HG03460 (cell line): ENCODE results near the gene ITIH4.

Experiments
- ATAC-seq: cut with Tn5 transposase; IDR thresholded peaks from one replicate; pipeline ENCODE4 v1.9.1; 2021; ENCODE audit not compliant: unreplicated experiment

The ITIH4 gene

DNA sequence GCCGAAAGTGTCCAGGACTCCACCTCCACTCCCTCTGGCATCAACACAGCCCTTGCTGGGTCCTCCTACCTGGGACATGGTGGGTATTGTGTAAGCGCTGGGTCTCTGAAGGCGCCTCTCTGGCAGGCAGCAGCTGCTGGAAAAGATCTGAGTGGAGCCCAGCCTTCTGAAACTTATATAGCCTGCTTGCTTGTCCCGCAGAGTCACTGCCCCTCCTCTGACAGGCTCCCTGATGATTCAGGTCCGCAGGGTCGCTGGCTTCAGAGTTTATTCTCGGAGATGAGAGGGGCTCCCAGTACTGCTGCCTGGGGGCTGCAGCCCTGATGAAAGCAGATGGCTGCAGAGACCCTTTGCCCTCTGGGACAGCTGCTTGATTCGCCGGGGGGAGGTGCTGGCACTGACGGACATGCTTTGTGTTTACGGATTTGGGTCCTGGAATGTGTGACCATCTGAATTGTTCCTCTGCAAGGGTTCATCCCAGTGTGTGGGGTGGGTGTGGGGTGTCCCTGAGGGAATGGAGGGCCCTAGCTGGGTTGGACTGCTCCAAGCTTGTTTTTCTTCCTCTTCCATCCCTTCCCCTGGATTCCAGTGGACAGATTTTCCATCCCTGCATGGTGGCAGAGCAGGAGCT is 4.5 kb upstream of the ITIH4 start, which contains the start of gene MUSTN1:
Gene MUSTN1, minus strand, starts transcription at position 149 of the 631 bp plus-strand sequence. Its CDS starts 71 bp downstream, at position 78.
- ATAC-seq = no peak

DNA sequence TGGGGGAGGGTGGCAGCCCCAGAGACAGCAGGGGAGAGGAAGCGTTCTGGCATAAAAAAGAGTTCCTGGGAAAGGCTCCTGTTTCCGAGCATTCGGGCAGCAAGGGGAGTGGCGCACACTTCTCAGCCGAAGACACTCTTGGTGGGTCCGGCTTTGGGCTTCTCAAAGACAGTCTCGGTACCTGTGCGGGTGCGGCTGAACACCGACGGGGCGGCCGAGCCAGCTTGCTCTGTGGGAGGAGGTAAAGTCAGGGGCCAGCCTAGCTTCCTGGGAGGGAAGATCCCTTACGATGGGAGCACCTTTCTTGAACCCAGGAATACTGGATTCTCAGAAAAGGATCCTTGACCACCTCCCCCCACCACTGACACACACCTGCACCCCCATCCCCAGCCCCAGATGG is 2.7 kb upstream of the ITIH4 start:
- ATAC-seq = no peak

DNA sequence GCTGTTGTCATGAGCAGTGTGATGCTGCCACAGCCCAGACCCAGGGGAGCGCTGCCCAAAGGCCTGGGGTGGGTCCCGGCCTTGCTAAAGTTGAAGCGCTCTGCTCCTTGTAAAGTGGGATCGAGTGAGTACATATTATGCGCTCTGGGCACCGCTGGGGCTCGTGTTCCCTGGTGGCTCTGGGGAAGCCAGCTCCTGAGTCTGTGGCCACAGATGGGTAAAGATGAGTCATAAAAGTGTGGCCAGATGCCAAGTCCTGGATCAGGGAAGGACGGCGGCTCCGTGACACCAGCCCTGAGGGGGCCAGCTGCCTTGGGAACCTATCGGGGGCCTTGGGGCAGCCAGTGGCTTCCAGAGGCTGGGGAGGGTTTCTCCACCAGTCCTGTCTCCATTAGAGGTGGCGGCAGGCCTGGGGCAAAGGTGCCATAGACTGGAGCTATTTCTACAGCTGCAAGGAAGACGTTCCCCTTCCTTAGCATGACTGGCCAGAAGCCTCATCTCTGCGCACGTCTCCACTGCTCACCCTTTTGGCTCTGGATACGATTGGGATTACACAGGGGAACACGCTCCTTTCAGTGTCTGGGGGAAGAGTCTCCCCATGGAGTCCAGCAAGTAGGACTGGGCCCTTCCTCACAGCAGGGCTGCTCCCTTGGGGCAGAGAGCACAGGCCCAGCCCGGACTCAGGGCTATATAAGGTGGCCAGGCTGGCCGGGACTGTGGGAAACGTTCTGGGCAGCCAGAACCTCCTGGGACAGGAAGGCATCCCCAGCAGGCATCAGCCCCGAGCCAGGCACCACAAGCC is 1.2 kb upstream of the ITIH4 start:
- no peak for ATAC-seq

DNA sequence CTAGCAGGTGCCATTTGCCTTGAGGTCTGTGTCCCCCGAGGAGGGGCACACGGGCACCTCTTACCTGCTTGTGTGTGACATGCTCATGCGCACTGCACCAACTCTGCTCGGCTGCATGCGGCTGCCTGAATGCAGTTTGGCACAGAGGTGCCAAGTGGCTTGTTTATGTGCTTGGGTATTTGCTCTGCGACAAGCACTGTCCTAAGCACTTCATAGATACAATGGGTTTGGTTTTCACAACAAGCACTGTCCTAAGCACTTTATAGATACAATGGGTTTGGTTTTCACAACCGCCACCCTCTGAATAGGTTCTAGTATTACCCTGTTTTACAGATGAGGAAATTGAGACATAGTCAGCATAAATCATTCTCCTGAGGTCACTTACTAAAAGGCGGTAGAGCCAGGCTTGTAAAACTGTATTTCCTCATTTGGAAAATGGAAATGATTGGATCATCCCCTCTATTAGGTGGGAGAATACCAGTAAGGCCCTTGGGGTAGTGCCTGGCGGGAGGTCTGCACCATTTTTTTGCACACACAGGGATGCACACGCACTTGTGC is 487 bp downstream of the ITIH4 start:
- no peak for ATAC-seq

DNA sequence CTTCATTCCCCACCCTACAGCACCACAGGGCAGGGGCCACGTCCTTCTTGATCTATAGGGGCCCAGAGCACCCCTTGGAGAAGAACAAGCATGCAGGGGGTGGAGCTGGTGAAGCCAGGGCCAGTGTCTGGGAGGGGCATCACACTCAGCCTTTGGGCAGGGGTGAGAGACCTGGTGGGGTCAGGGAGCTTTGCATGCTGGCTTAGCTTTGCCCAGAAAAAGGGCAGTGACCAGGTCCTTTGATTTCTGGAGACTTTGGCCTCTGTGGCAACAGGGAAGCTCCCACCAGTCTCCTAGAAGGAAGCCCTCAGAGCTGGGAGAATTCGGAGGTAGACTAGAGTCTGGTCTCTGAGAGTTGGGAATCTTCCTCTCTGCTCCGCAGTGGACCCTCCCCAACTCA is 990 bp downstream of the ITIH4 start:
- ATAC-seq = no peak

DNA sequence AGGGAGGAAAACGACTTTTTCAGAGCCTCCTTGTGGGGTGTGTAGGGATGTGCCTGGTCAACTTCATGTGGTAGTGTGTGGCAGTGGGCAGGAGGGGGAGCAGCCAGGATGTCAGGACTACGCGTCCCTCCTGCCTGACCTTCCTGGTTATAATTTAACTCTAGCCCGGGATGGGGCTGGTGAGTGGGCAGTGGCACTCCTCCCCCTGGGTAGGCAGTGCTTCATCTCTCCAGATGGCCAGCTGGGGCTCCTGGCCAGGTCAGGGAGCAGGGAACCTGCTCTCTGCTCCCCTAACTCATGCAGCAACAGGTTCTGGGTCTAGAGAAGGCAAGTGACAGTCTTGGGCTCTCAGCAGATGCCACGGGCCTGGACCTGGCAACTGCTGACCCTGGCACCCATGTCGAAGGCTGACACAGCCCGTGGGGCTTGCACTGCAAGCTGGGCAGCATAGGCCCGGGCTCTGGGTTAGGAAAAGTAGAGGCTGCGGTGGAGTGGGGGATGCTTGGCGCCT is 2.6 kb downstream of the ITIH4 start:
- ATAC-seq = no peak

DNA sequence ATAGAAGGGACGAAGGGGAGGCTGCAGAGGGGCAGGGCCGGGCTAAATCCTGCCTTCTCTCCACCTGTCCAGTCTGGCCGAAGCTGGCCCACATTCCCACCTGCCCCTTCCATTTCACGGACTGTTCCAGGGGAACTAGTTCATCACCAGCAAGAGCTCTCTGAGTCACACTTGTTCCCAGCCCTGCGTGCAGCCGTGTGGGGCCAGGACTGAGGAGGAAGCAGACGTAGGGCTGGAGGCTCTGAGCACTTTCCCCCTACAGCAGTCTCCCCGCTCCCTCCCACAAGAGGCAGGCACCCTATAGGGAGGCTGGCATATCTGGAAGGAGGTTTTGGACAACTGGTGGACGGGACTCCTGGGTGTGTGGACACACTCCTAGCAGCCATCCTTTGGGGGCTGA is 3.0 kb downstream of the ITIH4 start:
- no peak for ATAC-seq

DNA sequence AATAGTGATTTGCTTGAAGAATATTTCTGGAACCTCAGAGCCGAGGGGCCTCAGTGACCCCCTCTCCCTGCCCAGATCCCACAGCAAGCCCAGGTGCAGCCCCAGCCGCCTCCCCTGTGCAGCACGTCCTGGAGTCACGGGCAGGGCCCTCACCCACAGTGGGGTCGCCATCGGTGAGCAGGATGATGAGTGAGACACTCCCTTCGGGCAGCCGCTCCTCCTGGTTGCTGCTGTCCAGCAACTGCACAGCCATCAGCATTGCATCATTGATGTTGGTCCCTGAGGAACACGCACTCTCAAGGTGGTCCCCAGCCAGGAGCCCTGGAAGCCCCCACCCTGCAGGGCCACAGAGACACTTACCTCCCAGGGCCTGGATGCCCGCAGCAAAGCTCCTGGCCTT is 6.4 kb downstream of the ITIH4 start:
- no peak for ATAC-seq

DNA sequence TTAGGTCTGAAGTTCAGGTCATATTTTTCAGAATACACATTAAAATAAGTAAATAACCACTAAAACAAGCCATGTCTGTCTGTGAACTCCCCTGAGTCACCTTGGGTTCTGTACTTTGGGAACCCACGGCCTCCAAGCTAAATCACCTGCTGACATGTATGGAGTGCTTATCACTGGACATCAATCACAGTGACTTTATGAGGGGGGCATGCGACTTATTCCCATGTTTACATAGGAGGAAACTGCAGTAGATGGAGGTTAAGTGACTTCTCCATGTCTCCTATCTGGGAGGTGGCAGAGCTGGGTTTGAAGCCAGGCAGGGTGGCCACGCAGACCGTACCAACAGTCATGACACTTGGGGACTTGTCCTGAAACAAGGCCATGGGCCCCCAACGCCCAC is 8.1 kb downstream of the ITIH4 start:
- no peak for ATAC-seq

DNA sequence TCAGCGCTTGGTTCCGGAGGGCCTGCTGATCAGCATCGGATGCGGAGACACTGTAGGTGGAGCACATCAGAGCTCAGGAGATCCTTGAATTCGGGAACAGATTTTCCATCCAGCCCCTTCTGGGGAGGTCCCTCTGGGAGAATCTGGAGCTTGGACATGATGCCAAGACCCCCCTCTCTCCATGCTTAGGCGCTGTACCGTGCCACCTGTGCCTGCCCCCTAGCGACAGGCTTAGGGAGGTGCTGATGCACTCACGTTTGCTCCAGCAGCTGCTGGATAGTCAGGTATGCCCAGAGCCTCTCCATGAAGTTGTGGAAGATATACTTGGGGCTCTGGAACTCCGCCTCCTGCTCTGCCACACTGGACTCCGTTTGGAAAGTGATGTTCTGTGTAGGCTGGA is 9.7 kb downstream of the ITIH4 start:
- no peak for ATAC-seq

DNA sequence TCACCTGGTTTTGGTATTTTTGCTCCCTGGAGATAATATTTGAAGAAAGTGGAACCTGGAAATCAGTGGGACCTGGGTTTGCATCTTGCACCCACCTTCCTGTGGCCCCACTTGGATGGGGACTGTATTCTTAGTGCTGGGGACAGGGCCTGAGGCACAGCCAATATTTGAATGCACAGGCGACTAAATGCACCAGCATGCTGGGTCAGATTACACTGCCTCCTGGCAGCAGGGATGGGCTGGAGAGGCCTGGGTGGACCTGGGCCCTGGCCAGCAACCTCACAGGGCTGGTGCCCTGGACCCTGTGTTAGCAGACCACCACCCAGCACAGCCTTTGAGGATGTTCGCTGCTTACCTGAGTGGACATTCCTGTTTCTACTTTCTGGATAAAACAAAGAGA is 10.5 kb downstream of the ITIH4 start:
- ATAC-seq = no peak

DNA sequence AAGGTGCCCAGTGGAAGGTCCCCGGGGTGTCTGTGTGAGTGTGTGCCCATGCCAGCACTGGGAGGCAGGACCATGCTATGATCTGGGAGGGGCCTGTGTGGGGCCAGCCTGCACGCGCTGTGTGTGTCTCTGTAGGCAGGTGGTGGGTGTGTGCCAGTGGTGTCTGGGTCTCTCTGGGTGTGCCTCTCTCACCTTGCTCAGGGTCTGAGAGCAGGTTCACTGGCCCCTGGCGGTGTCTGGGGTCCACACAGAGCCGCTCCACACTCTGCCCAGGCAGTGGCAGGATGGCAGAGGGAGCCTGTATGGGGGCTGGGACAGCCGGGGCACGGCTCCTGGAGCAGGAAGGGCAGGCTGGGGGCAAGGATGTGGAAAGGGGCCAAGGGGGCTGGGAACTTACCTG is 12.6 kb downstream of the ITIH4 start:
- ATAC-seq = no peak

DNA sequence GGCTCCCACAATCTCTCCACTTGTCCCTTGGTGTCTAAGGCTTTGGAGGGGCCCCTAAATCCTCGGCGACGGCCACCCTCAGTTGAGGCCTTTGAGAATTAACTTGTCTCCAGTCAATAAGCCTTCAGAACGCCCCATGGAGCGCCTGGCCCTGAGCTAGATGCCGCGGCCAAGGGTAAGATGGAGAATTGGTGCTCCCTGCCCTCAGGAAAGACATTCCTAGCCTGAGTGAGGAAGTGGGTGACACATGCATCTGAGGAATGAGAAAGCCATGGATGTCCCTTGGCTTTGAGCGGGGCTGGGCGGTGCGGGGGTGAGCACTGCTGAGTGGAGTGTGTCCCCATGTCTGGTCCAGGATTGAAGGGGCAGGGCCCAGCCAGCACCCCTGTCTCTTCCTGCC is 13.3 kb downstream of the ITIH4 start:
- ATAC-seq = no peak

DNA sequence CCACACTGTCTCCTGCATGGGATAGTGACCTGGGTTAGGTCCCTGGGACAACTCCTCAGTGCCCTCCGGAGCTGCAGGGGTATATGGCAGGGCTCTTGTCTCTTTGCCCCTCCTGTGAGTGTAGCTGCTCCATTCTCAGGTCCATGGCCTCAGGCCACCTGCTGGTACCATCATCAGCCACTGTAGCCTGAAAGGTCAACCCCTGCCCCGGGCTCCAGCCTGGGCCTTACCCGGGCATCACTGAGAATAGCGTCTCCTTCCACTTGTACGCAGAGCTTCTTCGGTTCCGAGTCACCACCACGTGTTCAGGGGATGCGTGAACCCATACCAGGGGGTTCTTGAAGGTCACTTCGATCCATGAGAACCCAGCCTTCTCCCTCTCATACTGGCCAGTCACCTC is 13.8 kb downstream of the ITIH4 start:
- ATAC-seq = no peak

DNA sequence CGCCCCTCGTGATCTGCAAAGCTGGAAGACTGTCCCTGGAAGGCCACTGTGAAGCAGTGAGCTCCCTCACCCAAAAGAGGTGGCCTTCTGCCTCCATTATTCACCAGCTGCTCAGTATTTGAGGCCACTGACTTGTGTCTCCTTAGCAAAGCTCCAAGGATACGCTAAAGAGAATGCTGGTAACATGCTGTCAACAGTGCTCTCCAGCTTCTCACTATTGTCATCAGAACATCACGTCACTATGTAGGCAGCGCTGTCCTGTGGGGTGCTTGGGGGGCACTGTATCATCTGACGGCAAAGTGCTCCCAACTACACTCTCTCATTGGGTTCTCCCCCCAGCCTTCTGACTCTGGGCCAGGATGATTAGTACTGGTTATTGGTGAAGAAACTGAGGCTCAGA is 14.3 kb downstream of the ITIH4 start:
- ATAC-seq = no peak

DNA sequence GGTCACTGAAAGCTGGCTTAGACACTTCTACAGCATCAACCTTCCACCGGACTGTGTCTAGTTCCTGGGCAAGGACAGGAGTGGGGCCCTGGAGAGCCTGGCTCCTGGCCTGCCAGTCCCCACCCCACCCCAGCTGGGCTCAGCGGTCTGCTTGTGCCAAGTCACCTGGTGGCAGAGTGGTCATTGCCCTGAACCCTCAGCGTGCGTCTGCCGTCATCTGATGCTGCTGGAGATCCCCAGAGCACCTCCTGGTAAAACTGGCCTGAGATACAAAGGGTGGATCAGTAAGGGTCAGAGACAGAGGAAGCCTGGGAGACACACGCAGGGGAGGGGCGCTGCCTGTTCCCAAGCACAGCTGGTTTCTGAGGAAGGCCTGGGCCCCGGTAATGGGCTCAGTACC is 16.7 kb downstream of the ITIH4 start:
- no peak for ATAC-seq

DNA sequence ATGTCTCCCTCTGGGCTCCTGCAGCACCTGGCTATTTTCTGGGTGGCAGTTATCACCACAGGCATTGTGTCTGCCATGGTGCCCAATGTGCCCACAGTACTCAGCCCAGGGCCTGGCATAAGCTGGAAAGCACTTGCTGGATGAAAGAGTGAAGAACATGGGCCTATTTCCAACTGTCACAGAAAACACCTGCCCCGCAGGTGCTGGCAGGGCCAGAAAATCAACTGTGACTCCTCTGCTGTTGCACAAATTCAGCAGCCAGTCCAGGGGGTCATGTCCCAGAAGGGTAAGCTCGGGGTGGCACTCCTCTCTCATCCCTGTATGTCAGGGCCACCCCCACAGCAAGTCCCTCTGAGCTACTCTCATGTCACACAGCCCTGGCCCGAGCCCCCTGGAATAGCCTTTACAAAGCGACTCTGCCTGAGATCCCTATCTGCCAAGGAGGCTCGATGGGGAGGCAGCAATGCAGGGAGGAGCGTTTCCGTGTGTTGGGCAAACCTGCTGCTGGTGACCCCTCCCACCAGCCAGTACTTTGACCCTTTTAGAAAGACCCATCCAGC is 18.9 kb downstream of the ITIH4 start:
- no peak for ATAC-seq

DNA sequence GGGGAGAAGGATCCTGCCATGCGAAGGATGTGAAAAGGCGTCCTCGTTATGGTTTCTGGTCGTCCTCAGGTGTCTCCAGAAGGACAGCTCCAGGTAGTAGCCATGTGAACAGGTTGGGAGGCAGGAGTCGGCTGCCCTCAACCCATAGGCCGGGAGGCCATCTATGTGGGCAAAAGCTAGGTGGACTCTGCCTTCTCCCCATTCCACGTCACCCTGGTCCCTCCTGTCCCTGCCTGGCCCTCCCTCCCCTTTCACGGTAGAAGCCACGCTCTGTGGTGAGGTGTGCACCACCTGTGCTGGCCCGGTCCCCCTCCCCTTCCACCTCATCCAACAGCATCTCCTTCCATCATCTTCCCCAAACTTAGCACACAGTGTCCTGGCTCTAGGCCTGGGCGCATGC is 19.5 kb downstream of the ITIH4 start:
- no peak for ATAC-seq

DNA sequence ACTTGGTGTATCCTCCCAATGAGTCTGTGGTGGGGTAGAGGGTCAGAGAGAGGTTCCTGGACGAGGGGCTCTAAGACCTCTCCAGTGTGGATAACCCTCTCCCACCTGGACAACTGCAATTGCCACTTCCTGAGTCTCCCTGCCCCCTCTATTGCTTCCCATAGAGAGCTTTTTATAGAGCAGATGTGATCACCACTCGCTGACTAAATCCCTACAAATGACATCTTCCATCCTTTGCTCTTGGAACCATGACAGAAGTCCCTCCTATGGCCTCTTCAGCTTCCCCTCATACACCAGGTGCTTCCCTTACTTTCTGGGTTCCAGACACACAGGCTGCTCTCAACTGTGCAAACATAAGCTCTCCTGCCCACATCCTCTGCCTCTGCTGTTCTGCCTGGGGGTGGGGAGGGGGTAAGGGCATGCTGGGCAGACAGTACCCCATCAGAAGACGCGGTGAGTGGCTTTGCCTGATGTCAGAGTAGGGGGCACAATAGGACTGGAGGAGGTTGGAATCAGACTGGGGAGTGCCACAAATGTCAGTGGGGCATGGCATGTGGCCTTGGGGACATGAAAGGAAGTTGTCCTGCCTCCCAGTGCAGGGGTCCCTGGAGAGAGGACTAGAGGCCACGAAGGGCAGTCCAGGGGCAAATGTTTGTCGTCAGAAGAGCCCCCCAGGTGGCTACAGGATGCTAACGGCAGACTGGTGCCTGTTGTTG is 20.7 kb downstream of the ITIH4 start:
- no peak for ATAC-seq

DNA sequence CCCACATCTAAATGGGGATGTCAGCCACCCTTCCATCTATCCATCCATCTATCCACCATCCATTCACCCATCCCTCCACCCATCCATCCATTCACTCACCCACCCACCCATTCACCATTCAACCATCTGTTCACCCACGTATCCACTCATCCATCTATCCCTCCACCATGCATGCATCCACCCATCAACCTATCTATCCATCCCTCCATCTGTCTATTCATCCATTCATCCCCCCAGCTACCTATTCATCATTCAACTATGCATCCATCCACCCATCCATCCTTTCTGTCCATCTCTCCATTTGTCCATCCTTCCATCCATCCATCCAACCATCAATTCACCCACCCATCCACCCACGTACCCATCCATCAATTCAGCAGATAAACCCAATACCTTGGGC is 21.3 kb downstream of the ITIH4 start:
- ATAC-seq = no peak
